Thyroid gland (tissue), 4 donors: ENCODE measurements around the gene SFRP5. TPM values are rescaled to one million over a fixed set of nuclear protein-coding genes. Genes with fewer than 3 reads are reported as not detected.
A peak's percentile ranks its signal among the peaks of the same experiment; 100 is the strongest.

Experiments
- DNase-seq, 2 donors: peaks; one replicate each; pipeline ENCODE4 v3.0.0-alpha.2; 2019
- H3K27ac ChIP-seq, 3 donors: fragments of 200-600 bp; sonication (generic); 1 replicate in 2 of 3; 2 replicates in 1 of 3; pipeline ENCODE4 v1.5.1; 2016 to 2019; ENCODE audit warnings: mild to moderate bottlenecking in 1 of 3, moderate library complexity in 1 of 3
- H3K27me3 ChIP-seq: fragments of 200-600 bp; sonication (generic); one replicate; pipeline ENCODE4 v1.5.1; 2019
- H3K36me3 ChIP-seq, 2 donors: fragments of 200-600 bp; sonication (generic); one replicate each; pipeline ENCODE4 v1.5.1; 2016 to 2019
- H3K4me1 ChIP-seq, 2 donors: fragments of 200-600 bp; sonication (generic); one replicate each; pipeline ENCODE4 v1.5.1; 2017 to 2019
- H3K4me3 ChIP-seq, 3 donors: fragments of 200-600 bp; sonication (generic); replicated peaks in 1 of 3; 1 replicate in 2 of 3; 2 replicates in 1 of 3; pipeline ENCODE4 v1.5.1; 2016; ENCODE audit warnings: mild to moderate bottlenecking in 1 of 3
- H3K9me3 ChIP-seq: fragments of 200-600 bp; sonication (generic); one replicate; pipeline ENCODE4 v1.5.1; 2017
- POLR2A ChIP-seq, 2 donors: fragments of 450-650 bp; IDR thresholded peaks; one replicate each; pipeline ENCODE4 v1.6.1; 2017; ENCODE audit warnings: antibody characterized with exemption in 2 of 2, mild to moderate bottlenecking in 2 of 2, moderate library complexity in 1 of 2
- WGBS, 2 donors: methylation state at CpG; one replicate each; pipeline ENCODE4 v1.1.5; 2017; 5-methylcytosine and 5-hydroxymethylcytosine counted together
- intact Hi-C: fragments of 100-400 bp; cut with DNase I; formaldehyde crosslinking; loops from one replicate; pipeline ENCODE4 v1.15.1; 2023
- total RNA-seq, 4 donors: library from RNA; depleted of rRNA; stranded (reverse); fragments of >200 nt; gene quantifications; one replicate each; pipeline ENCODE4 v1.2.3, GENCODE V29; 2016
- TF ChIP-seq, protein P1 (sequence below), 6 experiments: fragments of 200-600 bp in 3 of 6; fragments of 450-650 bp in 3 of 6; sonication (generic) in 3 of 6; IDR thresholded peaks; one replicate each; pipeline ENCODE4 v1.5.1; 2016 to 2019; ENCODE audit warnings: antibody characterized with exemption in 6 of 6, mild to moderate bottlenecking in 2 of 6, inconsistent platforms in 1 of 6, moderate library complexity in 1 of 6

SFRP5 gene
- total RNA-seq, 4 donors from 2014 or later = 0.22 to 0.40 TPM; not detected in 2

DNA sequence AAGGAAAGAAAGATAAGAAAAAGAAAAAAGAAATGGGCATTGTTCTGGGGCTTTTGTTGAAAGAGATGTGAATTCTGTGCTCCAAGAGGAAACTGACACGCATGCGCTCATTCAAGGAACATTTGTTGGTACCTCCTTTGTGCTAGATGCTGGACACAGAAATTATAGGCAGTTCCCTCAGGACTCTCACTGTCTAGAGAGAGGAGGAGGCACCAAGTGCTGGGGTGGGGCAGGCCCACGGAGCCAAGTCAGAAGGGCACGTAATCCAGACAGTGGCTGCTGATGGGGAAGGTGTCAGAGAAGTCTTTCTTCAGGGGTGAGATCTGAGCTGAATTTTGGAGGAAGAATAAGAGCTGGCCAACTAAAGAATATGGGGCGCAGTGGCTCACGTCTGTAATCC is 37.8 kb downstream of the SFRP5 start:
- H3K27ac ChIP-seq = no peak overlapping the region
- H3K4me1 ChIP-seq = peaks cover 12 to 14% of the 10 kb centered on the region in 2 donors
- intact Hi-C loops = loop anchor here (10.0 kb wide), 1 partner anchor 59 kb away; no protein-coding TSS in a partner anchor
- 78 to 87% methylated on average over 6 of the region's 6 CpGs for WGBS, 2 donors
- H3K27me3 ChIP-seq = no peaks in the 10 kb centered on the region
- H3K4me3 ChIP-seq = no peak overlapping the region
- H3K9me3 ChIP-seq = no peaks in the 10 kb centered on the region
- TF ChIP-seq, protein P1, sequence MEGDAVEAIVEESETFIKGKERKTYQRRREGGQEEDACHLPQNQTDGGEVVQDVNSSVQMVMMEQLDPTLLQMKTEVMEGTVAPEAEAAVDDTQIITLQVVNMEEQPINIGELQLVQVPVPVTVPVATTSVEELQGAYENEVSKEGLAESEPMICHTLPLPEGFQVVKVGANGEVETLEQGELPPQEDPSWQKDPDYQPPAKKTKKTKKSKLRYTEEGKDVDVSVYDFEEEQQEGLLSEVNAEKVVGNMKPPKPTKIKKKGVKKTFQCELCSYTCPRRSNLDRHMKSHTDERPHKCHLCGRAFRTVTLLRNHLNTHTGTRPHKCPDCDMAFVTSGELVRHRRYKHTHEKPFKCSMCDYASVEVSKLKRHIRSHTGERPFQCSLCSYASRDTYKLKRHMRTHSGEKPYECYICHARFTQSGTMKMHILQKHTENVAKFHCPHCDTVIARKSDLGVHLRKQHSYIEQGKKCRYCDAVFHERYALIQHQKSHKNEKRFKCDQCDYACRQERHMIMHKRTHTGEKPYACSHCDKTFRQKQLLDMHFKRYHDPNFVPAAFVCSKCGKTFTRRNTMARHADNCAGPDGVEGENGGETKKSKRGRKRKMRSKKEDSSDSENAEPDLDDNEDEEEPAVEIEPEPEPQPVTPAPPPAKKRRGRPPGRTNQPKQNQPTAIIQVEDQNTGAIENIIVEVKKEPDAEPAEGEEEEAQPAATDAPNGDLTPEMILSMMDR (IDR thresholded peaks at IDR 0.05) = no peak
- TF ChIP-seq POLR2A (IDR thresholded peaks at IDR 0.05) = no peak
- DNase-seq = no peak
- H3K36me3 ChIP-seq = no peaks in the 10 kb centered on the region

DNA sequence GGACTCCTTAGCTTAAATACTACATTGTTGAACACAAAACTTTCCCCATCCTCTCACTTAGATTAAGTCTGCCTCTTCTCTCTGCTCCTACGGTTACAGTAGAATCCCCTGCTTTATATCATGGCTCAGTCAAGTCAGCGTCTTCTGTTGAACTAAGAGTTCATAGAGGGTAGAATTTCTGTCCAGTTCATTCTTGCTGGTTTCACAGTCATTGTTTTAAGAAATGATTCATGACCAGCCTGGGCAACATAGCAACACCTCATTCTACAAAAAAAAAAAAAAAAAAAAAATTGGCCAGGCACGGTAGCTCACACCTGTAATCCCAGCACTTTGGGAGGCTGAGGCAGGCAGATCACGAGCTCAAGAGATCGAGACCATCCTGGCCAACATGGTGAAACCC is 38.5 kb downstream of the SFRP5 start:
- peaks cover 7 to 9% of the 10 kb centered on the region in 2 donors for H3K4me1 ChIP-seq

DNA sequence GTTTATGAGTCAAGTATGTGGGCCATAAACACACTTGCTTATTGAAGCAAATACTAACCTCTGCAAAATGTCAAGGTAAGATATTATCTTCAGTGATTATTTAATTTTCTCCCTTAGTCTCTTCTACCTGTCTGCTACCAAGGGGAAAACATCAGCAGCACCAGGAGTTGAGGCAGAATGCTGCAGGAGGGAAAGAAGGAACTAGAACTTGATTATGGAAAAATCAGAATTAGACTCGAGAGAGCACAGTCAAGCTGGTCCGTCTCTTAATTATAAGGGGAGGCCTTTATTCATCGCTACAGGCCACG is 39.8 kb downstream of the SFRP5 start:
- intact Hi-C loops = loop anchor here (10.0 kb wide), 1 partner anchor 57 kb away; no protein-coding TSS in a partner anchor
- H3K27ac ChIP-seq = no peak overlapping the region
- no peak for TF ChIP-seq POLR2A (IDR thresholded peaks at IDR 0.05)
- TF ChIP-seq, protein P1 (IDR thresholded peaks at IDR 0.05) = no peak
- no peaks in the 10 kb centered on the region for H3K27me3 ChIP-seq
- no peak overlapping the region for H3K4me3 ChIP-seq
- no peak for DNase-seq
- WGBS, 2 donors = 71% methylated on average over 4 of the region's 4 CpGs
- no peaks in the 10 kb centered on the region for H3K9me3 ChIP-seq
- H3K4me1 ChIP-seq = peaks cover 0 to 4% of the 10 kb centered on the region in 2 donors
- H3K36me3 ChIP-seq = no peaks in the 10 kb centered on the region

More for the DNA sequence above, 38.5 kb downstream of the SFRP5 start:
- DNase-seq = no peak
- intact Hi-C loops = loop anchor here (10.0 kb wide), 1 partner anchor 58 kb away; no protein-coding TSS in a partner anchor
- Histone ChIP-seq H3K4me3 (no peak overlapping the region), H3K36me3 (no peaks in the 10 kb centered on the region), H3K27ac (no peak overlapping the region), H3K27me3 (no peaks in the 10 kb centered on the region), H3K9me3 (no peaks in the 10 kb centered on the region)
- TF ChIP-seq, protein P1 (IDR thresholded peaks at IDR 0.05) = no peak
- no peak for TF ChIP-seq POLR2A (IDR thresholded peaks at IDR 0.05)
- WGBS, 2 donors = 83 to 84% methylated on average over 5 of the region's 5 CpGs

DNA sequence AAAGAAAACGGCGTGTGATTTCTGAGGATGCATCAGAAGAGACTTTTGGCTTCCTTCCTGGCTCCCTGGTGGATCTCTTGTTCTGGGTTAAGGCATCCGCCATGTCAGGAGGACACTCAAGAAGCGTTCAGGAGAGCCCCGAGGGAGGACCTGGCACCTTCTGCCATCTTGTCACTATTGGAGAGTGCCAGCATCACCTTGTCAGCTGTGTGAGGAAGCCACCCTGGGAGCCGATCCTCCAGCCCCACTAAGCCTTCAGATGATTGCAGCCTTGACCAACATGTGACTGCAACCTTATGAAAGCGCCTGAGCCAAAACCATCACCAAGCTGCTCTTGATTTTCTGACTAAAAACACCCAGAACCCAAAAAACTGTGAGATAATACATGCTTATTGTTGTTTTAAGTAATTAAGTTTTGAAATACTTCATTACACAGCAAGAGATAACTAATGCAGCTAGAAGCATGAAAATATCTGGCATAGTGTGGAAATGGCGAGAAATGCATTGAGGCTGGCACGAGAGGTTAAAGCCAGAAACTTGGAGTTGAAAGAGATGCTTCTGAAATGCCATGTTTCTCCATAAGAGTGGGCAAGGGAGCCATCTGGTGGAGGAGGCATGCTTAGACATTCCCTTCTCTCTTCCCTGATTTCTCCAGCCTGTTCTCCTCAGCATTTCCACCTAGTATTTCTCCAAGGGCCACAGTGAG is 40.3 kb downstream of the SFRP5 start:
- Histone ChIP-seq H3K9me3 (no peaks in the 10 kb centered on the region), H3K4me1 (peaks cover 0 to under 1% of the 10 kb centered on the region in 2 donors), H3K27me3 (no peaks in the 10 kb centered on the region), H3K27ac (no peak overlapping the region), H3K36me3 (no peaks in the 10 kb centered on the region), H3K4me3 (no peak overlapping the region)
- TF ChIP-seq POLR2A (IDR thresholded peaks at IDR 0.05) = no peak
- TF ChIP-seq, protein P1 (IDR thresholded peaks at IDR 0.05) = peak; percentile 32 to 91 (median 88)
- WGBS, 2 donors = 56 to 65% methylated on average over 9 of the region's 9 CpGs
- DNase-seq = peak; percentile 68 to 75
- intact Hi-C loops = loop anchor here (10.0 kb wide), 1 partner anchor 57 kb away; no protein-coding TSS in a partner anchor

DNA sequence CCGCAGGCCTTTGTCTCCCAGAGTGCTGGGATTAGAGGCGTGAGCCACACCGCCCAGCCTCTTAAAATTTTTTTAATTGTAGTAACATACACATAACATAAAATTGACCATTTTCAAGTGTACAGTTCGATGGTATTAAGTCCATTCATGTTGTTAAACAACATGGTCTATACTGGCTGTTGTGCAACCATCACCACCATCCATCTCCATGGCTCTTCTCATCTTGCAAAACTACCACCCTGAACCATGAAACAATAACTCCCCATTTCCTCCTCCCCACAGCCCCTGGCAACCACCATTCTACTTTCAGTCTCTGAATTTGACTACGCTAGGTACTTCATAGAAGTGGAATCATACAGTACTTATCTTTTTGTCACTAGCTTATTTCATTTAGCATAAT is 42.8 kb downstream of the SFRP5 start:
- Histone ChIP-seq H3K4me3 (no peak overlapping the region), H3K9me3 (no peaks in the 10 kb centered on the region), H3K27me3 (no peaks in the 10 kb centered on the region), H3K4me1 (no peaks in the 10 kb centered on the region), H3K36me3 (no peaks in the 10 kb centered on the region), H3K27ac (no peak overlapping the region)
- WGBS, 2 donors = 89 to 94% methylated on average over 5 of the region's 5 CpGs
- TF ChIP-seq, protein P1 (IDR thresholded peaks at IDR 0.05) = no peak
- TF ChIP-seq POLR2A (IDR thresholded peaks at IDR 0.05) = no peak
- intact Hi-C loops = no loop called here
- DNase-seq = no peak
